Stomach (tissue), 19 donors: ENCODE data around the gene LSM12. TPM values are rescaled to one million over a fixed set of nuclear protein-coding genes. Genes with fewer than 3 reads are reported as not detected.

Experiments used
- DNase-seq, 2 donors: peaks; one replicate each; pipeline versions ENCODE4 v3.0.0 to v3.0.0-alpha.2; 2013 to 2019
- H3K27ac ChIP-seq, 5 donors: fragments of 200-600 bp in 4 of 5; sonication (generic) in 4 of 5; one replicate each; pipeline ENCODE4 v1.5.1; 2013 to 2019; ENCODE audit warnings: mild to moderate bottlenecking in 1 of 5, moderate library complexity in 1 of 5
- H3K27me3 ChIP-seq, 3 donors: fragments of 200-600 bp; sonication (generic); one replicate each; pipeline ENCODE4 v1.5.1; 2017 to 2019; ENCODE audit warnings: mixed run types in 1 of 3
- H3K36me3 ChIP-seq, 4 donors: fragments of 200-600 bp; sonication (generic); 1 replicate in 3 of 4; 2 replicates in 1 of 4; pipeline ENCODE4 v1.5.1; 2016 to 2019
- H3K4me1 ChIP-seq, 4 donors: fragments of 200-600 bp; sonication (generic); one replicate each; pipeline ENCODE4 v1.5.1; 2016 to 2019
- H3K4me3 ChIP-seq, 4 donors: fragments of 200-600 bp; sonication (generic) in 3 of 4; one replicate each; pipeline ENCODE4 v1.5.1; 2016 to 2019; ENCODE audit warnings: mild to moderate bottlenecking in 1 of 4
- H3K9me3 ChIP-seq, 4 donors: fragments of 200-600 bp; sonication (generic); one replicate each; pipeline ENCODE4 v1.5.1; 2016 to 2019
- CTCF ChIP-seq, 7 experiments: fragments of 450-650 bp in 4 of 7; fragments of 200-600 bp in 3 of 7; sonication (generic) in 3 of 7; IDR thresholded peaks; one replicate each; pipeline ENCODE4 v1.5.1; 2016 to 2019; ENCODE audit warnings: antibody characterized with exemption in 7 of 7, control low read depth in 2 of 7, mild to moderate bottlenecking in 1 of 7
- EP300 ChIP-seq: sonication (generic); formaldehyde crosslinking; IDR thresholded peaks from one replicate; pipeline ENCODE4 v1.6.1; 2017; ENCODE audit warnings: antibody characterized with exemption
- POLR2A ChIP-seq, 4 donors: fragments of 450-650 bp; IDR thresholded peaks; one replicate each; pipeline ENCODE4 v1.6.1; 2016; ENCODE audit warnings: antibody characterized with exemption in 4 of 4, control low read depth in 2 of 4, mild to moderate bottlenecking in 1 of 4, moderate library complexity in 1 of 4
- POLR2AphosphoS5 ChIP-seq, 3 donors: sonication (generic); formaldehyde crosslinking; IDR thresholded peaks; one replicate each; pipeline ENCODE4 v1.6.1; 2016; ENCODE audit warnings: antibody characterized with exemption in 3 of 3
- WGBS, 5 donors: extraction: QIAGEN DNeasy Blood & Tissue Kit in 3 of 5; methylation state at CpG; one replicate each; pipeline versions ENCODE4 v1.1.5 to v1.1.7; 2013 to 2018; 5-methylcytosine and 5-hydroxymethylcytosine counted together
- intact Hi-C: fragments of 100-400 bp; cut with DNase I; formaldehyde crosslinking; loops from one replicate; pipeline ENCODE4 v1.15.1; 2023; ENCODE audit warnings: low total_unique reads
- long read RNA-seq, 10 donors: transcript quantifications; one replicate each; lab custom pipeline, GENCODE V29; 2026
- polyA plus RNA-seq, 3 donors: library from polyadenylated mRNA; stranded (reverse); fragments of 200-250 nt; gene quantifications; one replicate each; pipeline ENCODE4 v1.2.3, GENCODE V29; 2013
- total RNA-seq, 5 donors: library from RNA; depleted of rRNA; stranded (reverse); fragments of >200 nt; gene quantifications; one replicate each; pipeline versions ENCODE4 v1.1.0 to v1.2.3, GENCODE V29; 2014 to 2016
- donor health status: healthy with polysubstance abuse.
- donor health status: Bipolar disorder and iron deficiency.
- donor health status: healthy.

The LSM12 gene
- 10 to 100 TPM; 19.8 to 34.5 (median 30.4) TPM for total RNA-seq
- 10 to 100 TPM; 25.4 to 30.7 (median 29.9) TPM for polyA plus RNA-seq
- long read RNA-seq, donor 1, transcript LSM12-201 (5 exons, 2,308 nt) = major isoform, 5 of 5 reads
- long read RNA-seq, donor 1, partial matches to known transcripts = 0 of 5 reads
- long read RNA-seq, donor 1, other reads (novel, unspliced or antisense) = 0 of 5 reads
- long read RNA-seq, donor 2, transcript LSM12-201 (5 exons, 2,308 nt) = major isoform, 9 of 20 reads
- long read RNA-seq, donor 2, partial matches to known transcripts = 11 of 20 reads
- long read RNA-seq, donor 2, other reads (novel, unspliced or antisense) = 0 of 20 reads
- long read RNA-seq, donor 3, transcript LSM12-201 (5 exons, 2,308 nt) = major isoform, 10 of 10 reads
- long read RNA-seq, donor 3, partial matches to known transcripts = 0 of 10 reads
- long read RNA-seq, donor 3, other reads (novel, unspliced or antisense) = 0 of 10 reads
- long read RNA-seq, donor 4, partial matches to known transcripts = 0 of 2 reads
- long read RNA-seq, donor 4, other reads (novel, unspliced or antisense) = 0 of 2 reads
- long read RNA-seq, donor 5, transcript LSM12-201 (5 exons, 2,308 nt) = major isoform, 24 of 25 reads
- long read RNA-seq, donor 5, partial matches to known transcripts = 0 of 25 reads
- long read RNA-seq, donor 5, other reads (novel, unspliced or antisense) = 0 of 25 reads
- long read RNA-seq, donor 6, transcript LSM12-201 (5 exons, 2,308 nt) = major isoform, 29 of 94 reads
- long read RNA-seq, donor 6, partial matches to known transcripts = 16 of 94 reads
- long read RNA-seq, donor 6, other reads (novel, unspliced or antisense) = 48 of 94 reads
- long read RNA-seq, donor 7, transcript LSM12-201 (5 exons, 2,308 nt) = major isoform, 21 of 22 reads
- long read RNA-seq, donor 7, partial matches to known transcripts = 0 of 22 reads
- long read RNA-seq, donor 7, other reads (novel, unspliced or antisense) = 0 of 22 reads
- long read RNA-seq, donor 8, transcript LSM12-201 (5 exons, 2,308 nt) = major isoform, 14 of 16 reads
- long read RNA-seq, donor 8, partial matches to known transcripts = 0 of 16 reads
- long read RNA-seq, donor 8, other reads (novel, unspliced or antisense) = 0 of 16 reads
- long read RNA-seq, donor 9, transcript LSM12-201 (5 exons, 2,308 nt) = major isoform, 16 of 73 reads
- long read RNA-seq, donor 9, partial matches to known transcripts = 56 of 73 reads
- long read RNA-seq, donor 9, other reads (novel, unspliced or antisense) = 0 of 73 reads
- long read RNA-seq, donor 10, partial matches to known transcripts = 0 of 1 reads
- long read RNA-seq, donor 10, other reads (novel, unspliced or antisense) = 0 of 1 reads

DNA sequence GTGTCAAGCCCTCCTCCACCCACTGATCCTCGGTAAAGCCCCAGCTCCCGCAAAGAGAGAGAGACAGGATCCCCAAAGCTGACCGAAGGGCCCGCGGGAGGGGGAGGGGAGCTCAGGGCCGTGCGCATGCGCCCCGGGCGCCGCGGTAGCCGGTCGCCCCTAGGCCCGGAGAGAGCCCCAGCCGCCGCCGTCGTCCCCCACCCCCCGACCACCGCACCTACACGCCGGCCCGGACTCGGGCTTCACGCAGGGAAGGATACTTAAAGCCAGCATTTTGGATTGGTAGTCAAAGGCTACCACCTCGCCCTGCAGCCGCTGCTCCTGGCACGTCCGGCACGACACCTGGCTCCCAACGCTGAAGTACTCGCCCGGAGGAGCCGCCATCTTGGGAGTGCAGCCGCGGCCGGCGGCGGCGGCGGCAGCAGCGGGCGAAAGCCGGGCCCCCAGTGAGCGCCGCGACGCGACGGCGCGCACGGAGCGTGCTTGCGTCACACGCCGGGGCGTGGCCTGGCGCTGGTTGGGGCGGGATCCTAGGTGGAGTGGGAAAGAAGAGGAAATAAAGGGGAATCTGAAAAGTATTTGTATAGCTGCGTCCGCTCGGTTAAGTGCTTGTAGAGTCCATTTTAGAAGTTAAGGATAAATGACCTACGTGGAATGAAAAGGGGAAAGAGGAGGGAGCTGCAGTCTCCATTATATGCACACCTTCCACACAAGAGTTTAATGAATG lies at the start of gene LSM12:
TSS of gene LSM12 (minus strand) at position 468 of the 727 bp plus-strand sequence. CDS start at position 384, 84 bp downstream.
- H3K27me3 ChIP-seq = no peaks in the 10 kb centered on the region
- intact Hi-C loops = no loop called here
- no peaks in the 10 kb centered on the region for H3K9me3 ChIP-seq
- peaks cover 27 to 67% (median 39%) of the 10 kb centered on the region in 4 donors for H3K4me1 ChIP-seq
- peak within 1 kb of the TSS; percentile 89 to 96 (median 94) for H3K27ac ChIP-seq
- peak; percentile 93 to 98 for DNase-seq
- TF ChIP-seq POLR2A (IDR thresholded peaks at IDR 0.05) = no peak
- TF ChIP-seq CTCF (IDR thresholded peaks at IDR 0.05) = no peak
- peak in 2 of 3 donors; percentile 79 to 84 for TF ChIP-seq POLR2AphosphoS5 (IDR thresholded peaks at IDR 0.05)
- H3K36me3 ChIP-seq = peaks cover 20 to 30% (median 26%) of the 10 kb centered on the region in 4 donors
- 0 to 1% (median 0%) methylated on average over 32 to 65 of the region's 65 CpGs for WGBS, 5 donors
- peak within 1 kb of the TSS; percentile 75 to 94 (median 85) for H3K4me3 ChIP-seq

GRCh38 chr17:44115585-44116415 lies 49.3 kb upstream of the LSM12 start:
- Histone ChIP-seq H3K27me3 (no peaks in the 10 kb centered on the region), H3K4me3 (no peak overlapping the region), H3K27ac (peak overlapping the region in 1 of 5 donors; percentile 93), H3K36me3 (peaks cover 3 to 44% (median 39%) of the 10 kb centered on the region in 4 donors), H3K4me1 (peaks cover 30 to 93% (median 70%) of the 10 kb centered on the region in 4 donors), H3K9me3 (no peaks in the 10 kb centered on the region)
- DNase-seq = peak in 1 of 2 donors; percentile 62
- TF ChIP-seq EP300 = no peak
- TF ChIP-seq CTCF (IDR thresholded peaks at IDR 0.05) = peak in 5 of 7 experiments; percentile 51 to 74 (median 58)
- intact Hi-C loops = no loop called here
- 30 to 64% (median 58%) methylated on average over 8 to 11 of the region's 11 CpGs for WGBS, 5 donors

GRCh38 chr17:44113868-44114840 lies 47.7 kb upstream of the LSM12 start:
- H3K4me3 ChIP-seq = no peak overlapping the region
- no peak for DNase-seq
- peaks cover 47 to 93% (median 71%) of the 10 kb centered on the region in 4 donors for H3K4me1 ChIP-seq
- WGBS, 5 donors = 69 to 89% (median 85%) methylated on average over 6 to 9 of the region's 9 CpGs
- H3K27me3 ChIP-seq = no peaks in the 10 kb centered on the region
- H3K27ac ChIP-seq = peak overlapping the region in 2 of 5 donors; percentile 21 to 93
- peaks cover 3 to 44% (median 39%) of the 10 kb centered on the region in 4 donors for H3K36me3 ChIP-seq
- intact Hi-C loops = loop anchor here (5.0 kb wide), 1 partner anchor 42 kb away; the partner anchor contains the start of gene G6PC3
- H3K9me3 ChIP-seq = no peaks in the 10 kb centered on the region
- TF ChIP-seq POLR2AphosphoS5 (IDR thresholded peaks at IDR 0.05) = no peak
- TF ChIP-seq EP300 = no peak
- TF ChIP-seq CTCF (IDR thresholded peaks at IDR 0.05) = no peak
- TF ChIP-seq POLR2A (IDR thresholded peaks at IDR 0.05) = no peak
